Measurements from ENCODE around the gene COPZ2.

COPZ2 gene

GRCh38 chr17:48047741-48048383 is 10.3 kb upstream of the COPZ2 start, which contains the start of gene NFE2L1 (continued):
- TF ChIP-seq ZNF362 (tag by site-specific recombination; IDR thresholded peaks at IDR 0.05) (no peak), RBAK (tag by site-specific recombination; IDR thresholded peaks at IDR 0.05) (no peak), HOXC10 (CRISPR knock-in tag; IDR thresholded peaks at IDR 0.05) (peak; percentile 66; the same call in 1 of the 2 replicates), ZEB2 (tag by site-specific recombination; IDR thresholded peaks at IDR 0.05) (peak; percentile 49), ZNF704 (tag by site-specific recombination; IDR thresholded peaks at IDR 0.05) (no peak), ZNF266 (tag by site-specific recombination; IDR thresholded peaks at IDR 0.05; ENCODE audit: low read depth) (no peak), ZNF155 (tag by site-specific recombination; IDR thresholded peaks at IDR 0.05) (no peak), ZNF830 (tag by site-specific recombination; IDR thresholded peaks at IDR 0.05; ENCODE audit: low read depth) (no peak), ZNF624 (tag by site-specific recombination; IDR thresholded peaks at IDR 0.05) (0 out of 2 replicates have a peak, but pooled peaks have one; percentile 28), ZNF639 (tag by site-specific recombination; IDR thresholded peaks at IDR 0.05) (peak; percentile 86), ZNF148 (tag by site-specific recombination; IDR thresholded peaks at IDR 0.05; ENCODE audit: borderline replicate concordance) (no peak), BCL11B (tag by site-specific recombination; IDR thresholded peaks at IDR 0.05; ENCODE audit: low read depth) (no peak), PBX3 (CRISPR knock-in tag; IDR thresholded peaks at IDR 0.05) (peak; percentile 99), ZNF324 (tag by site-specific recombination; IDR thresholded peaks at IDR 0.05) (peak; percentile 77), ZNF776 (tag by site-specific recombination; IDR thresholded peaks at IDR 0.05; ENCODE audit: borderline replicate concordance) (no peak), ZNF248 (tag by site-specific recombination; IDR thresholded peaks at IDR 0.05) (no peak), ZNF580 (tag by site-specific recombination; IDR thresholded peaks at IDR 0.05) (peak; percentile 84), ZNF660 (tag by site-specific recombination; IDR thresholded peaks at IDR 0.05) (peak; percentile 80; the same call in 1 of the 2 replicates), ZNF146 (tag by site-specific recombination; IDR thresholded peaks at IDR 0.05) (0 out of 2 replicates have a peak, but pooled peaks have one; percentile 6), GLIS2 (tag by site-specific recombination; IDR thresholded peaks at IDR 0.05) (0 out of 2 replicates have a peak, but pooled peaks have one; percentile 35), ZXDB (tag by site-specific recombination; IDR thresholded peaks at IDR 0.05) (peak; percentile 91), MYNN (tag by site-specific recombination; IDR thresholded peaks at IDR 0.05; ENCODE audit: borderline replicate concordance) (no peak; the same call in 1 of the 2 replicates), KLF9 (tag by site-specific recombination; IDR thresholded peaks at IDR 0.05; ENCODE audit: low read depth) (peak; percentile 51), ZNF292 (tag by site-specific recombination; IDR thresholded peaks at IDR 0.05; ENCODE audit: borderline replicate concordance, low read depth) (no peak), ZNF16 (tag by site-specific recombination; IDR thresholded peaks at IDR 0.05; ENCODE audit: low read depth) (no peak), ZSCAN4 (tag by site-specific recombination; IDR thresholded peaks at IDR 0.05) (0 out of 2 replicates have a peak, but pooled peaks have one; percentile 34), ZNF114 (tag by site-specific recombination; IDR thresholded peaks at IDR 0.05) (no peak), HOXD13 (CRISPR knock-in tag; IDR thresholded peaks at IDR 0.05; ENCODE audit: borderline replicate concordance) (0 out of 2 replicates have a peak, but pooled peaks have one; percentile 21)
